SK-N-SH (cell line): ENCODE results near the gene OTOG.

Experiments
- EP300 ChIP-seq, 2 experiments: IDR thresholded peaks; 2 replicates each; pipeline versions ENCODE4 v1.4.0 to v1.6.1; 2012; ENCODE audit warnings: borderline replicate concordance in 1 of 2, low read depth in 1 of 2, low read length in 1 of 2
- FOXM1 ChIP-seq: IDR thresholded peaks from 2 replicates; pipeline ENCODE4 v1.4.0; 2012; ENCODE audit warnings: low read depth, mild to moderate bottlenecking
- SIN3A ChIP-seq: IDR thresholded peaks from 2 replicates; pipeline ENCODE4 v1.6.1; 2012; ENCODE audit warnings: low read depth, mild to moderate bottlenecking, low read length, moderate library complexity, borderline replicate concordance
- TAF1 ChIP-seq: IDR thresholded peaks from 2 replicates; pipeline ENCODE4 v1.6.1; 2012; ENCODE audit warnings: low read depth, mild to moderate bottlenecking, low read length, moderate library complexity, borderline replicate concordance
- YY1 ChIP-seq: IDR thresholded peaks from 2 replicates; pipeline ENCODE4 v1.4.0; 2012; ENCODE audit warnings: low read depth, mild to moderate bottlenecking
- TF ChIP-seq, protein P1 (sequence below): fragments of 200-600 bp; sonication (generic); IDR thresholded peaks from 2 replicates; pipeline ENCODE4 v1.6.1; 2017; ENCODE audit warnings: antibody characterized with exemption, mild to moderate bottlenecking, moderate library complexity

DNA sequence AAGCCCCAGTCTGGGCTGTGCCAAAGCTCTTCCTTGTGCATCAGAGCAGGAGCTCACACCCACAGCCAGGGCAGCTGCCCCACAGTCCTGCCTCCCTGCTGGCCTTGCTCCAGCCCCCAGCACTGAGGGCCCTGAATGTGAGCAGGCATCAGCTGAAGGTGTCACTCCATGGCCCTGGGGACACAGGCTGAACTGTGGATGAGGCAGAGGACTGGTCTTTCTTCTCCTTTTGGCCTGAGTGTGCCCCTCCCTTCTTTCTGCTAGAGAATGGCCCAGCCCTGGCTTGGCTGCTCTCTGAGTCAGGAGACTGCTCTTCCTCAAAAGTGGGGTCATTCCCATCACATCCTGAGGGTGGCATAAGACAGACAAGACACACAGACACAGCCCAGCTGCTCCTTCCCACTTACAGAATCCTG lies 16.2 kb downstream of the OTOG start:
- TF ChIP-seq, protein P1, sequence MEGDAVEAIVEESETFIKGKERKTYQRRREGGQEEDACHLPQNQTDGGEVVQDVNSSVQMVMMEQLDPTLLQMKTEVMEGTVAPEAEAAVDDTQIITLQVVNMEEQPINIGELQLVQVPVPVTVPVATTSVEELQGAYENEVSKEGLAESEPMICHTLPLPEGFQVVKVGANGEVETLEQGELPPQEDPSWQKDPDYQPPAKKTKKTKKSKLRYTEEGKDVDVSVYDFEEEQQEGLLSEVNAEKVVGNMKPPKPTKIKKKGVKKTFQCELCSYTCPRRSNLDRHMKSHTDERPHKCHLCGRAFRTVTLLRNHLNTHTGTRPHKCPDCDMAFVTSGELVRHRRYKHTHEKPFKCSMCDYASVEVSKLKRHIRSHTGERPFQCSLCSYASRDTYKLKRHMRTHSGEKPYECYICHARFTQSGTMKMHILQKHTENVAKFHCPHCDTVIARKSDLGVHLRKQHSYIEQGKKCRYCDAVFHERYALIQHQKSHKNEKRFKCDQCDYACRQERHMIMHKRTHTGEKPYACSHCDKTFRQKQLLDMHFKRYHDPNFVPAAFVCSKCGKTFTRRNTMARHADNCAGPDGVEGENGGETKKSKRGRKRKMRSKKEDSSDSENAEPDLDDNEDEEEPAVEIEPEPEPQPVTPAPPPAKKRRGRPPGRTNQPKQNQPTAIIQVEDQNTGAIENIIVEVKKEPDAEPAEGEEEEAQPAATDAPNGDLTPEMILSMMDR = no peak; the same call in 1 of the 2 replicates
- TF ChIP-seq YY1 (no peak), FOXM1 (no peak), SIN3A (no peak), EP300 (IDR thresholded peaks at IDR 0.05; ENCODE audit: borderline replicate concordance in 1 of 2, low read depth in 1 of 2, low read length in 1 of 2) (no peak), TAF1 (no peak)
